Panc1 (cell line): ENCODE measurements around the gene SNX27. TPM values are rescaled to one million over a fixed set of nuclear protein-coding genes. Genes with fewer than 3 reads are reported as not detected.

Experiments used
- ATAC-seq: fragments of 200-7000 bp; cut with Tn5 transposase; 2 replicates; pipeline ENCODE4 v1.9.1; 2020; ENCODE audit warnings: mild to moderate bottlenecking, moderate library complexity
- BruUV-seq: library from RNA; stranded (reverse); fragments of 400-500 nt; replicated peaks from 2 replicates; lab custom pipeline; 2021; lab: Mats Ljungman, UMichigan
- CTCF ChIA-PET: fragments of 300-600 bp; sonication (Branson Sonifier 250); formaldehyde crosslinking; loops from one replicate; lab custom pipeline; 2022; ENCODE audit warnings: antibody characterized with exemption; lab: Charles Lee
- POLR2A ChIA-PET: fragments of 300-600 bp; sonication (Branson Sonifier 250); formaldehyde crosslinking; loops from one replicate; lab custom pipeline; 2022; ENCODE audit warnings: antibody characterized with exemption; lab: Charles Lee
- DNase-seq: peaks from one replicate; pipeline ENCODE4 v3.0.0-alpha.2; 2010; ENCODE audit warnings: low read depth, low spot score
- H3K27ac ChIP-seq: 2 replicates; pipeline ENCODE4 v1.5.1; 2011; ENCODE audit warnings: mild to moderate bottlenecking, low read length, inconsistent platforms
- H3K27me3 ChIP-seq: fragments of 200-500 bp; sonication (Bioruptor generic); 2 replicates; pipeline ENCODE4 v1.6.0; 2014; ENCODE audit warnings: low read length, inconsistent platforms; ENCODE audit not compliant: control insufficient read depth, insufficient read depth
- H3K36me3 ChIP-seq: fragments of 200-500 bp; sonication (Bioruptor generic); 2 replicates; pipeline ENCODE4 v1.5.1; 2014; ENCODE audit warnings: inconsistent platforms, mild to moderate bottlenecking, low read length, moderate library complexity; ENCODE audit not compliant: control insufficient read depth, insufficient read depth
- H3K4me1 ChIP-seq: 2 replicates; pipeline ENCODE4 v1.5.1; 2011; ENCODE audit warnings: inconsistent platforms, mild to moderate bottlenecking, low read length, moderate library complexity; ENCODE audit not compliant: control insufficient read depth, insufficient read depth
- H3K4me3 ChIP-seq, 2 experiments: 2 replicates each; pipeline ENCODE4 v1.5.1; 2011 to 2012; ENCODE audit warnings: low read depth in 2 of 2, low read length in 2 of 2, mild to moderate bottlenecking in 2 of 2, inconsistent platforms in 1 of 2, moderate library complexity in 1 of 2
- H3K9me3 ChIP-seq: fragments of 200-500 bp; sonication (Bioruptor generic); 2 replicates; pipeline ENCODE4 v1.5.1; 2014; ENCODE audit warnings: low read depth, mild to moderate bottlenecking, inconsistent platforms, low read length, moderate library complexity; ENCODE audit not compliant: control insufficient read depth, insufficient read depth
- CTCF ChIP-seq: fragments of 450-650 bp; IDR thresholded peaks from 2 replicates; pipeline ENCODE4 v1.5.1; 2017; ENCODE audit warnings: mild to moderate bottlenecking
- POLR2AphosphoS5 ChIP-seq: IDR thresholded peaks from 2 replicates; pipeline ENCODE4 v1.6.1; 2012; ENCODE audit warnings: mild to moderate bottlenecking, low read depth, low read length, moderate library complexity
- REST ChIP-seq, 2 experiments: IDR thresholded peaks; 2 replicates each; pipeline ENCODE4 v1.6.1; 2011 to 2012; ENCODE audit warnings: low read depth in 2 of 2, control low read depth in 1 of 2, low read length in 1 of 2, mild to moderate bottlenecking in 1 of 2, moderate library complexity in 1 of 2; ENCODE audit not compliant: insufficient read depth in 1 of 2
- SIN3A ChIP-seq: IDR thresholded peaks from 2 replicates; pipeline ENCODE4 v1.6.1; 2012; ENCODE audit warnings: low read depth, mild to moderate bottlenecking, low read length, moderate library complexity, borderline replicate concordance; ENCODE audit not compliant: insufficient read depth
- TCF7L2 ChIP-seq: IDR thresholded peaks from 2 replicates; pipeline ENCODE4 v1.6.1; 2011; ENCODE audit warnings: mild to moderate bottlenecking, low read depth, low read length, inconsistent platforms
- in situ Hi-C: cut with HindIII; loops from 2 replicates; pipeline ENCODE4 v1.10.0; 2016; ENCODE audit warnings: low sequenced_read_pairs, low pct_unique_long_range_greater_than_20kb
- intact Hi-C: fragments of 100-400 bp; cut with micrococcal nuclease; formaldehyde crosslinking; loops from one replicate; pipeline ENCODE4 v1.10.0; 2022; ENCODE audit not compliant: unreplicated experiment
- total RNA-seq: library from RNA; stranded (reverse); gene quantifications from one replicate; pipeline ENCODE4 v1.2.1, GENCODE V29; 2021; ENCODE audit not compliant: unreplicated experiment

Gene SNX27
- total RNA-seq, 1 experiment from 2014 or later, result 58.4 TPM

GRCh38 chr1:151718011-151718431 is 106.2 kb downstream of the SNX27 start:
- H3K4me1 ChIP-seq, result peaks cover 7% of the 10 kb centered on the region
- H3K9me3 ChIP-seq, result no peaks in the 10 kb centered on the region
- intact Hi-C loops, result no loop called here
- no peak overlapping the region for H3K27ac ChIP-seq
- no peak overlapping the region for H3K4me3 ChIP-seq
- DNase-seq (no peak), ATAC-seq (no peak)
- TF ChIP-seq REST (IDR thresholded peaks at IDR 0.05; ENCODE audit: insufficient read depth in 1 of 2, low read depth in 2 of 2, low read length in 1 of 2) (no peak), CTCF (no peak), TCF7L2 (no peak), POLR2AphosphoS5 (no peak), SIN3A (no peak)
- BruUV-seq, result no TSS peak
- H3K27me3 ChIP-seq, result peaks cover 10% of the 10 kb centered on the region
- CTCF ChIA-PET, result no interaction called here
- in situ Hi-C loops, result no loop called here
- H3K36me3 ChIP-seq, result no peaks in the 10 kb centered on the region
- POLR2A ChIA-PET, result no interaction called here

DNA sequence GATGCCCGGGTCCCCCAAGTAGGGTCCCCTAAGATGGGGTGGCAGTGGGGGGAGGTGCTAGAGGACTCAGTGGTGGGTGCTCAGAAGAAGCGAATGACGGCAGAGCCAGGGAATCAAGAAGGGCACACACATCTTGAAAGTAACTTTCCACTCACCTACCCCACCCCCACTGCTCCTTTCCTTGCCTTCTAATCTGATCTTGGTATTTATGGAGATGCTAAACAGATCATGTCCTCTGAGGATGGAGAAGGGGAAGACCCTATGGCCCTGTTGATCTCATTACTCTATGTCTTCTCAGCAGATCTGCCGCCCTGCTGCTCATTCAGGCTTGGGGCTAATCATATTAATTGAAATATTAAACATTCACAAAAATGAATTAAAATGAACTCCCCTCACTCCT is 106.8 kb downstream of the SNX27 start:
- peaks cover 7% of the 10 kb centered on the region for H3K4me1 ChIP-seq
- no peak for TF ChIP-seq TCF7L2
- no peak for TF ChIP-seq SIN3A
- no peak for TF ChIP-seq CTCF
- H3K9me3 ChIP-seq, result no peaks in the 10 kb centered on the region
- intact Hi-C loops (no loop called here), in situ Hi-C loops (no loop called here)
- ChIA-PET POLR2A (no interaction called here), CTCF (interaction anchor here (0.6 kb wide), 1 partner anchor 389 kb away, joined by 3 read pairs; no protein-coding TSS in a partner anchor)
- no peak for DNase-seq
- no peak overlapping the region for H3K4me3 ChIP-seq
- no peak for ATAC-seq
- no peak overlapping the region for H3K27ac ChIP-seq
- H3K36me3 ChIP-seq, result no peaks in the 10 kb centered on the region
- BruUV-seq, result no TSS peak
- peaks cover 10% of the 10 kb centered on the region for H3K27me3 ChIP-seq
